Right ventricle myocardium superior (tissue), 1 donor: ENCODE measurements around the gene CLINT1. TPM values are rescaled to one million over a fixed set of nuclear protein-coding genes. Genes with fewer than 3 reads are reported as not detected.
"Not testable (repeated sequence)": the region's sequence is repeated elsewhere in the genome, so short reads cannot be mapped to it uniquely, and the experiment has no call there.

ENCODE experiments used
- ATAC-seq: fragments of 200-7000 bp; cut with Tn5 transposase; one replicate; pipeline ENCODE4 v1.9.1; 2020; ENCODE audit warnings: mild to moderate bottlenecking; ENCODE audit not compliant: poor library complexity
- DNase-seq: peaks from one replicate; pipeline ENCODE4 v3.0.0-alpha.2; 2020
- intact Hi-C: fragments of 100-400 bp; cut with DNase I; formaldehyde crosslinking; loops from one replicate; pipeline ENCODE4 v1.11.2; 2022
- total RNA-seq: library from RNA; stranded (reverse); fragmentation: NEBNext Ultra II Directional; extraction: Animal tissue kit (Norgen Biotek cat#: 25700); gene quantifications from one replicate; pipeline ENCODE4 v1.2.1, GENCODE V29; 2021
- donor health status: DM: no; HTN: yes; CAD: no; lungs with severe emphysema.

The CLINT1 gene
- total RNA-seq, 1 donor from 2014 or later: 55.5 TPM

- DNase-seq: no peak
Observed at GRCh38 chr5:157866536-157866935, 7.6 kb upstream of the CLINT1 start.

DNA sequence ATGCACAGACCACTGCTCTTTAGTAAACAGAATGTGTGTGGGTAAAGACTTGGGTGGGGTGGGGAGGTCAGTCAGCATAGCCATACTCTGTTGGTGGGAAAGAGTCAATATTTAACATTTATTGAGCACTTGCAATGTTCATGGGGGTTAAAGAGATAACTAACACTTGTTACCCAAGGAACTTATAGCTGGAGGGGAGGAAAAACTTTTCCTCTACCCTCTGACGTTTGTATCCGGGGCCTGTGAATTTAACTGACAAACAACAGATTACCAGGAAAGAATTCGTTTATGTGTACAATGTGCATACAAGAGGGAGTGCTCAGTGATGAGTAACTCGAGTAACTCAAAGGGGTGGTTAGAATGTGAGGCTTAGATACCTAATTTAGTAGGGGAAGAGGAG lies 6.8 kb upstream of the CLINT1 start:
- ATAC-seq: no peak
- intact Hi-C loops: no loop called here
- DNase-seq: no peak

More at GRCh38 chr5:157866536-157866935, 7.6 kb upstream of the CLINT1 start:
- intact Hi-C loops: no loop called here
- no peak for ATAC-seq

- DNase-seq: no peak
- intact Hi-C loops: no loop called here
Observed at GRCh38 chr5:157864067-157864466, 5.1 kb upstream of the CLINT1 start.

GRCh38 chr5:157862183-157862851 lies 3.4 kb upstream of the CLINT1 start:
- intact Hi-C loops: no loop called here
- no peak for DNase-seq
- ATAC-seq: no peak

More at GRCh38 chr5:157864067-157864466, 5.1 kb upstream of the CLINT1 start:
- no peak for ATAC-seq

DNA sequence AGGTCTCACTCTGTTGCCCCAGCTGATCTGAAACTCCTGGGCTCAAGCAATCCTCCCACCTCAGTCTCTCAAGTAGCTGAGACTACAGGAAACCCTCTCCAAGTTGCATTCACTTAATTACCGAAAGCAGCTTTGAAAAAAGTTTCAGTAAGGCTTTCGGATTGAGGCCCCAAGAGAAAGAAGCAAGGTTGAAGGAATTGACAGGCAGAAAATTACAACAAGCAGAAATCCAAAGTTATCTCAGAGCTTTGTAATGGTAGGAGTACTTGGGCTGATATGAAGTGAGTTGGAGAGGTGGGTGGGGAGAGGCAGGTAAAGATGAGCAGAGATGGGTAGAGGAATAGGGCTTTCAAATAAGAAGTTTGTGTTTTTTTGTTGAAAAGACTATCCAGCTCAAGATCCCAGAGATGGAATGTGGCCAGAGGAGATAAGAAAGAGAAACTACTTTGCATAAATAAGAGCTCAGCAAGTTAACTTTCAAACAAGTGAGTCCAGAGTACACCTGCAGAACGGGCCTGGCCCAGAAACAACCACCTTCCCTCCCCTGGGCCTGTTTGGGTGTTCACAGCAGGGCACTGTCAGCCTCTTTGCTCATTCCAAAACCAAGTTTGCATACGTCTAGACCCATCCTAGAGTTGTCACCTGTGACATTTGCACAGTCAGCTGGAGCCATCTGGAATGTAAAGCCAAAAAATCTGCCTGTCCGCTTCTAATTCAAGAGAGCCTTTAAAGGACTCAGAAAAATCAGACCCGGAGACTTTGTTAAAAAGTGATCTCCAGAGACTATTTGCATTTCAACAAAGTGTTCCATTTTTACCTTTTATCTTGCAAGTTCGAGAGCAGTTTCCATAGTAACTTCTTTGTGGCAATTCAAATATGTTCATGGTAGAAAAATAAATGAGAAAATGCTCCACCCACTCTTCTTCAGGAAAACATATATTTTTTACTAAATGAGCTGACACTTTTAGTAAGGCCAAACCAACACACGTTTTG lies 2.2 kb upstream of the CLINT1 start:
- intact Hi-C loops: no loop called here
- ATAC-seq: no peak
- no peak for DNase-seq

DNA sequence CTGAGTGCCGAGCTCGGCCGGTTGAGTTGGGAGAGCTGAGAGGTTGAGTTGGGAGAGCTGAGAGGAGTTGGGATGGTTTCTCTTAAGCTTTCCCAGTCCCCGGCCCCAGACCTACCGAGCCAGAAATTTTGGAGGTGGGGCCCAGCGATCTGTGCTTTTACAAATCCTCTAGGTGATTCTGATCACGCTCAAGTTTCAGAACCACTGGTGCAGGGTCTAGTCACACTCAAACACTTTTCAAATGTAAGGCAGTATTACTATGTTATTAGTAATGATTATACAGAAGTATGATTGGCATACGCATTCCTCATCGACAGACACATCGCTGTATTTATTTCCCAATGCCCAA lies 256 bp upstream of the CLINT1 start:
- ATAC-seq: peak; percentile 3
- intact Hi-C loops: loop anchor here (5.0 kb wide), 2 partner anchors 58 to 88 kb away; no protein-coding TSS in a partner anchor
- no peak for DNase-seq

- intact Hi-C loops: loop anchor here (5.0 kb wide), 2 partner anchors 59 to 89 kb away; no protein-coding TSS in a partner anchor
- ATAC-seq (peak; percentile 30), DNase-seq (no peak)
Observed at GRCh38 chr5:157857816-157858526, 974 bp downstream of the CLINT1 start.

DNA sequence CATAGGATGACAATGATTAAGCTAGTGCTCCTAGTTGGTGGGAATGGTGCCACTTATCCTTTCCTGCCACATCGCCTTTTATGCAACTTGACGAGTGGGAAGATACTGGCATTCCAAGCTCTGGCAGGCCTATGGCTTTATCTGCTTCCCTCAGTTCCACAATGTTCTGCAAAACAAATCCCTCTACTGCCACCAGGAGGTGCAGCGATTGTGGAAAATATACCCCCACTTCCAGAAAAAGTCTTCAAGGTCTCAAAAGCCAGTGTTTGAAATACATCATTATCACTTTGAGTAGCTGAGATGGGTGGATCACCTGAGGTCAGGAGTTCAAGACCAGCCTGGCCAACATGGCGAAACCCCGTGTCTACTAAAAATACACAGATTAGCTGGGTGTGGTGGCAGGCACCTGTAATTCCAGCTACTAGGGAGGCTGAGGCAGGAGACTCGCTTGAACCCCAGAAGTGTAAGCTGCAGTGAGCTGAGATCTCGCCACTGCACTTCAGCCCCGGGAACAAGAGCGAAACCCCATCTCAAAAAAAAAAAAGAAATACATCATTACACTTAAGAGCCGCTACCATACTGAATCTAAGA lies 3.4 kb downstream of the CLINT1 start:
- DNase-seq (no peak), ATAC-seq (peak; percentile 58)
- intact Hi-C loops: loop anchor here (5.0 kb wide), 2 partner anchors 62 to 92 kb away; no protein-coding TSS in a partner anchor

DNA sequence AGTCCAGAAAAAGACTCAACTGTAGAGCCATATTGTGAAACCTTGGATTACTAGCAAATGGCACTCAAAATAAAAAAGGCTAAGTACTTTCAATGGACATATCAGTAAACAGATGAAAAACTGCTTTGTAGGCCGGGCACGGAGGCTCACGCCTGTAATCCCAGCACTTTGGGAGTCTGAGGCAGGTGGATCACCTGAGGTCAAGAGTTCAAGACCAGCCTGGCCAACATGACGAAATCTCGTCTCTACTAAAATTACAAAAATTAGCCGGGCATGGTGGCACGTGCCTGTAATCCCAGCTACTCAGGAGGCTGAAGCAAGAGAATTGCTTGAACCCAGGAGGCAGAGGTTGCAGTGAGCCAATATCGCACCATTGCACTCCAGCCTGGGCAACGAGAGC lies 5.6 kb downstream of the CLINT1 start:
- intact Hi-C loops, DNase-seq, ATAC-seq: not testable (repeated sequence)

DNA sequence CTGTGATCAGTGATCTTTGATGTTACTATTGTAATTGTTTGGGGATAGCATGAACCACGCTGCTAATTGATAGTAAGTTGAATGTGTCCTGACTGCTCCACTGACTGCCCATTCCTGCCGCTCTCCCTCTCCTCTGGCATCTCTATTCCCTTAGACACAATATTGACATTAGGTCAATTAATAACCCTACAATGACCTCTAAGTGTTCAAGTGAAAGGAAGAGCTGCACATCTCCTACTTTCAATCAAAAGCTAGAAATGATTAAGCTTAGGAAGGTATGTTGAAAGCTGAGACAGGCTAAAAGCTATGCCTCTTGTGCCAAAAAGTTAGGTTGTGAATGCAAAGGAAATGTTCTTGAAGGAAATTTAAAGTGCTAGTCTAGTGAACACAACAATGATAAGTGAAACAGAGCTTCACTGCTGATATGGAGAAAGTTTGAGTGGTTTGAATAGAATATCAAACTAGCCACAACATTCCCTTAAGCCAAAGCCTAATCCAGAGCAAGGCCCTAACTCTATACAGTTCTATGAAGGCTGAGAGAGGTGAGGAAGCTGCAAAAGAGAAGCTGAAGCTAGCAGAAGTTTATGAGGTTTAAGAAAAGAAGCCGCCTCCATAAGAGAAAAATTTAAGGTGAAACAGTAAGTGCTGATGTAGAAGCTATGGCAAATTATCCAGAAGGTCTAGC lies 12.9 kb downstream of the CLINT1 start:
- intact Hi-C loops: no loop called here
- ATAC-seq (no peak), DNase-seq (no peak)

DNA sequence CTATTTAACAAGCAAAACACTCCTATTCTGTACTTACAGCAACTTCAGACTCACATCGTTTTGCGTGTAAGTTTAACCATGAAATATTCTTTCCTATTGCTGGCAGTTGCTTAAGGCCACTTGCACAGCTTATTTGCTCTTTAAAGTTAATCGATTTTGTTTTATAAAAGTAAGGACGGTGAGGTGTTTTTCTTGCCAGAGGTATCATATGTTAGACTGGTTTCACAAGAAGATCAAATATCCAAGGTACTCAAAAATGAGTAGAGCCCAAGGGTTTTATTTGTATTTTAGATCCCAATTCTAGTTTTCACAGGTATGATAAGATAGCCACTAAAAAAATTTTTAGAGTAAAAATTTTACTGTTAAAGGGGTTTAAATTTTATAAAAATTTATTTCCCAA lies 16.2 kb downstream of the CLINT1 start:
- no peak for ATAC-seq
- DNase-seq: no peak
- intact Hi-C loops: no loop called here

- intact Hi-C loops: no loop called here
- ATAC-seq (no peak), DNase-seq (no peak)
Observed at GRCh38 chr5:157842185-157842584, 16.8 kb downstream of the CLINT1 start.

- ATAC-seq (no peak), DNase-seq (no peak)
- intact Hi-C loops: no loop called here
Observed at GRCh38 chr5:157839157-157839795, 19.7 kb downstream of the CLINT1 start.

DNA sequence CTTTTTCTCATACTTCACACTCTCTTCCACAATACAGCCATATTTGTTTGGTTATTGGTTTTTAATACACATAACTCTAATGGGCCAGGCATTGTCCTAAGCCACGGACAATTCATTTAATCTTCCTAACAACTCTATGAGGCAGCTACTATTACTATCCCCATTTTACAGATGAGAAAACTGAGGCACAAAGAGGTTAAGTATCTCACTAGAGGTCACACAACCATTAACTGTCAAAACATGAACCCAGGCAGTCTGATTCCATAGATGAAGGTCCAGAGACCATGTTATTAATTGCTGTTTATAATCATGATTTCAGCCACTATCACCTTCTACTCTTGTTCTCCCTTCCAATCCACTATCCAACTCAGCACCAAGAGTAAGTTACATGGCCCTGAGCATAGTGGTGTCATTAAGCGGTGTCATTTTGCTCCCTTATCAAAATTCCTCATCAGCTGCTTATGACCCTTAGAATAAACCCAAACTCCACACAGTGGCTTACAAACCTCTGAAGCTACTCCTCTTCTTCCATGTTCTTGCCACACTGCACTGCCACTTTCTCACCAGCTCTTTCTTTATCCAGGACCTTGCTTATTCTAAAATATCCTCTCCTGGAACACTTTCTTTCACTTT lies 22.7 kb downstream of the CLINT1 start:
- ATAC-seq (no peak), DNase-seq (no peak)
- intact Hi-C loops: no loop called here

- ATAC-seq: no peak
- no peak for DNase-seq
- intact Hi-C loops: no loop called here
Observed at GRCh38 chr5:157835041-157835440, 23.9 kb downstream of the CLINT1 start.

GRCh38 chr5:157828944-157829639 lies 29.9 kb downstream of the CLINT1 start:
- ATAC-seq (no peak), DNase-seq (no peak)
- intact Hi-C loops: no loop called here
